Amniotic epithelial cell (primary cell): ENCODE data around the gene FBXO21.

Experiments used
- DNase-seq: peaks from one replicate; pipeline ENCODE4 v3.0.0-alpha.2; 2010; ENCODE audit warnings: low read depth

Gene FBXO21

DNA sequence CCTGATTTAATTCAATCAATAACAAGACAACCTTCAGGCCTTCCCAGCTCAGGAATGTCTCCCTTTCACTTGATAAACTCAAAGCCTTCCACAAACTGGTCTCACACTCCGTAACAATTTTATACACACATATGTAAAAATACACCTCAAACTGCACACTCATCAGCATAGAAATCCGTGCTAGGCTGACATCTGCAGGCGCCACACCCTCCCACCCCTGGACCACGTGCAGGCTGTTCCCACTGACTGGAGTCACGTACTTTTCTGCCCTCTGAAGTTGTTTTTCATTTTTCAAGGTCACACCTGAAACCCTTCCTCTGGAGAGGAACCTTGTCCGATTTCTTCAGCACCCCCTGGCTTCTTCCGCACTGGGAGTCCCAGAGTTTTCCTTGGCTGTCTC is 27.6 kb downstream of the FBXO21 start:
- no peak for DNase-seq

DNA sequence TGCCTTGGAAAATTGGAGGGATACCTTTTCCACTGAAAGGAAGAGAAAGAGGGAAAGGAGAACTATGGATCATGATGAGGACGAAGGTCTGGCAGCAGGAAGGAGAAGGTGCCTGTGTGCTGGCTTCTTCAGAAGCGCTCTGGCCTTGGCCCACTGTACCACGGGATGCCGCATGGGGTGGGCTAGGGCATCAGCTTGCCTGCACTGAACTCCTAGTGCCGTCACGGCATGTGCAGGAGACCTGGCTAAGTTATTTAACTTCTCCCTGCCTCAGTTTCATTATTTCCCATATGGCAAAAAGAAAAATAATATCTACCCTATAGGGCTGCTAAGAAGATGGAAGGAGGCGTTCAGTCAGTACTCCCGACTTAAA is 28.1 kb downstream of the FBXO21 start:
- DNase-seq: no peak

DNA sequence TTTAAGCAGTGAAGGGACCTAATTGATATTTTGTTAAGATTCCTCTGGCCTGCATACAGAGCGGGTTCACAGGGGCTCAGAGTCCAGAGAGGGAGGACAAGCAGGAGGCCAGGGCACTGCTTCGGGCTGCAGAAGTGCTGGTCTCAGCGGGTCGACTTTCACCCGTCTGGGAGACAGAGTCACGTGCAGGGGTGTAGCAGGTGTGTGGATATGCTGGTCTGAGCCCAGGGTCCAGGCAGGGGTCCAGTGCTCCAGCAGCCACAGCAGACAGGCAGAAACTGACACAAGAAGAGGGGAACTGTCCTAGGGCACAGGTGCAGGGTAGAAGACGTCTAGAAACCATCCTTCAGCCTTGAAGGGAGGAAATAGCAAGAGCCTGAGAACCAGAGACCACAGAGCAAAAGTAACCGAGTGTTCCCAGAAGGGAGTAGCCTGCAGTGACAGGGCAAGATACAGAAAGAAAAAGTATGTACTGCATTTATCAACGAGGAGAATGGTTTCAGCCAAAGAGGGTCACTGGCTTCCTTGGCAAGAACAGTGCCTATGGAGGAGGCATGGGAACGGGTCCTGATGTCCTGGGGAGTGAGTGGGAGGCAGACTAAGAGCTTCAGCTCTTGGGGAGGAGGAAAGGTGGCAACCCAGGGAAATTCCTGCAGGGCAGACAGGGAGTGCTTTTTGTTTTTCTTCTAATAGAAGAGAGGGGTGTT is 28.7 kb downstream of the FBXO21 start:
- DNase-seq: peak; percentile 62

DNA sequence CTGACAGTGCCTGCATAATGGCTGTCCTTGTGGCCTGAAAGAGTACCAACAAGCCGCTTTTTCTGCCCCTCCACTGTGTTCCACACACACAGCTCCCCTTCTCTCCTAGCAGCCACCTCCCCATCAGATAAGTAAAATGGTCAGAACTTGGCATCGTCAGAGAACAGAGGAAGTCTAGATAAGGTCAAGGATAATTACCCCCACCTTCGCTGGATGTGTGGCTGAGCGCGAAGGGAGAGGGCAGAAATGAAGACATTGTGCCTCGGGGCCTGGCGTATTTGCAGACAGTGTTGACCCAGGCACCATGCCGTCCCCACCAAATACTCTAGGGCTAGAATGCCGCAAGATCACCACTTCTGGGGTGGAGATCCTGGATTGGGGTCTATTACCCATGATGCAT is 30.6 kb downstream of the FBXO21 start:
- no peak for DNase-seq

DNA sequence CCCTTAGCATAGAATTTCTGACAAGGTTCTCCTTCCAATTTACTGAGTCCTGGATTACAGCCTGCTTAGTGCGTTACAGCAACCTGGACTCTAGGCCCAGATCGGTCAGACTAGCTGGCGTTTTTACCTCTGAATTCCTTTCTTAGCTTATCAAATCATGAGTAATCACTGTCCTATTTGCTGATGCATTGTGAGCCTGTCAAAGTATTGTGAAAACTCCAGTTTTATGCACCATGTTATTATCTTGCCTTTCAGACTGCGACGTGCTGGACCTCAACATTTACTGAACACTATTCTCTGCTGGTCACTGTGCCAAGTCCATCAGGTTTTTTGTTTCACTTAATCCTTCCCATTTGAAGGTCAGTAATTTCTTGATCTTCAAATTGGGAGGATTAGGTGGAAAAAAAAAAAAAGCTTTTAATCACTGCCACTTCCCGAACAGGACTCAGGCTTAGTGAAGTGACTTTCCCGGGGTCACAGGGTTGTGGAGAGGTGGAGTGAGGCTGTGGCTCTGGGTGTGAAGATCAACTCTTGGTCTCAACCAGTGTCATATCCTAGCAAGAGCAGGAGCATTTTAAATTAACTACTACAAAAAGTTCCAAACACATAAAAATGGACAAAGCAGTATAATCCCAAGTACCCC is 31.2 kb downstream of the FBXO21 start:
- peak; percentile 80 for DNase-seq

DNA sequence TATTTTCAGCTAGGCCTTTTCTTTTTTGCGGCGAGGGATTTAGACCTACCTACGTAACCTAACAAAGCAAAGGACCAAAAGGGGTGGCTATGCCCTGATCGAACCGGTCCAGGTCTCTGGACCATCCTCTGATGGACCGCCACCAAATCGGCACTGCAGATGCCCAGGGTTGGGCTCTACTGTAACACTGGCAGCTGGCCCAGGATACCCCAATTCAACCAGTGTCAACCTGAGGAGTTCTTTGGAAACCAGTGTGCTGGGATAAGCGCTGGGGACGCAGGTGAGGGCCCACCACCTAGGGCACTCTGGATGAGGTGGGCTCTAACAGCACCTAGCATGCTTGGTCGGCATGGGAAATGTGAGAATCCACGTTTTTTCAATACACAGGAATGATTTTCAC is 32.2 kb downstream of the FBXO21 start:
- DNase-seq: no peak

DNA sequence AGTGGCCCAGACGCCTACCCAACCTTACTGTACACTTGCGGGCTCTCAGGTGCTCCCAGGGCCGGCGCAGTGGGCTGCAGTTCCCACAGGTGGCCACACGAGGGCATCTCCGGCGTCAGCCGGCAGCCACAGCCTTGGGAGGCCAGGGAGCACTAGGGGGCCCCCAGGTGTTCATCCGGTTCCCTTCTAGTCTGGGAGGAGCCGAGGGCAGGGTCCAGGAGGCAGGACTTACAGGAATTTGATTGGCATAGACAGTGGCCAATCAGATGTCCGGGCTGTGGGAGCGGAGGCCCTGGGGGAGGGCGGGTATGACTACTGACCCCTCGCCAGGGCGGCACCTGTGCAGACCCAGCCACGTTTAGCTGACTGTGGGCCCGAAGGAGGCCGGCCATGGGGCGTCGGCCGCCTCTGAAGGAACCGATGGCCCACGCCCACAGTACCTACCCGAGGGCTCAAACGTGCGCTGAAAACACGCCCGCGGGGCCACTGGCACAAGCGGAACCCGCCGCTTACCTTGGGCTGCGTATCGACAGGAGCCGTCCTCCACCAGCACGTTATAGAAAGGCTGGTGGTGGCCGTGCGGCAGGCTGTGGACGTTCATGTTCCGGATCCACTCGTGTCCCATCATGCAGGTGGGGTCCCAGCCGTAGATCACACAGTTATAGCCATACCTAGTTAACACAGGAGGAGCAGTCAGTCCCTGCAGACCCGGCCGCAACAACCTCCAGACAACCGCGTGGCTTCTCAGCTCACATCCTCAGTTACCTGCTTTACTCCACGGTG is 34.8 kb downstream of the FBXO21 start:
- peak; percentile 52 for DNase-seq

DNA sequence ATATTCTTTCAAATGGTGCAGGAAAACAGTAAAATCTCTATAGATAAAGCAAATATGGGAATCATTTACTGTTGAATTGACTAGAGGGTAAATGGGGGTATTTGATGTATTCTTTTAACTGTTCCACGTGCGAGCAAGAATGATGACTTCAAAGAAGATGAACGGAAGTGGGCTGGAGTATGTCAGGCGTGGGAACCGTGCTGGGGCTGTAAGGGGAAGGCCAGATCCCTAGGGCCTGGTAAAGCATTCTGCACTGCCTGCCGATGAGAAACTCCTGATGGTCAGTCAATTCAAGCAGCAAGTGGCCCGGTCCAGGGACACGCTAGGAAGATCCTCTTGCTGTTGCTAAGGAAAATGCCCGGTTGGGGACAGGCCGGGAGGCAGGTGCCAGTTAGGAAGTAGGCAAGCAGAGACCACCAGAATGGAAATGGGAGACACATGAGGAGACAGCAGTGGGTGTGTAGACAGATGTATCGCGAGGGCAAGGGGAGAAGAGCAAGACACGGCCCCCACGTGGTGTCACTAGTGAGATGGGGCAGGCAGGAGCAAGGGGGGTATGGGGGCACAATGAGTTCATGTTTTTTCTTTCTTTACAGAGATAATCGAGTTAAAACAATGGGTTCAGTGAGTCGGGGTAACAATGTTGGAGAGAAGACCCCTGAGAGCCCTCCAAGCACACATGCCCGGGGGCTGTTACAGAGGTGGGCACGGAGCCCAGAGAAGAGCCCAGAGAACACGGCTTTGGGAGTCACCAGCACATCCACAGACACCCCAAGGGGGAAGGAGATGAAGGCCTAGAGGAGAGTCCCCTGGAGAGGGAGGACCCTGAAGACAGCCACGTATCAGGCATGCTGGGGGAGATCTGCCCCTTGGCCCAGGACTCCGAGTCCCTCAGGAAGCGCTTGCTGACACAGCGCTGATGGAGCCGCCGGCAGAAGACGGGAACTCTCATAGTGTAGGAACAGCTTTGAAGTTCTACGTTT is 37.2 kb downstream of the FBXO21 start:
- DNase-seq: no peak

DNA sequence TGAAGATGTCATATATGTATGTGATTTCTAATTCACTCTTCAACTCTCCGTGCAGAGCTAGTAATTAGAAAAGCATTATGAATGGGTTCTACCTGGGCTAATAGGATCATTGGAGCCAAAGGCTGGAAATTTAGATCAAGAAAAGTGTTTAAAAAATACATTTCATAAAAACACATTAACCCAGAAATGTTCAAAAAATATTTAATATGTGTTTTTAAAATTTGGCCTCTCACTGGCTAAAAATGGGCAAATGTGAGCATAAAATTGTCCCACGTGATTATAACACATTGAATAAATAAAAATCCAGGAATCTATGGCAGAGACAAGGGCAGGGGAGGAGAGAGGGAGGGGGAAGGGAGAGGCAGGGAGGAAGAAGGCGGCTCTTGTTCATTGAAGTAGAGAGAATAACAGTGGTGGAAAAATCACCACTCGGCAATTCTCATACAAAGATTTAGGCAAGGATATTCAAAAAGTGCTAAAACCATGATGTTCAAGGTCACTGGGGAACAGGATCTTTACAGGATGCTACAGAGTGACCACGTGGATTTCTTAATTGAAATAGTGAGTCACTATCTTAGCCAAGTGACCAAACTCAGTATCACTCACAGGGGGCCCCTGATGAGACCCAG is 38.8 kb downstream of the FBXO21 start:
- no peak for DNase-seq

DNA sequence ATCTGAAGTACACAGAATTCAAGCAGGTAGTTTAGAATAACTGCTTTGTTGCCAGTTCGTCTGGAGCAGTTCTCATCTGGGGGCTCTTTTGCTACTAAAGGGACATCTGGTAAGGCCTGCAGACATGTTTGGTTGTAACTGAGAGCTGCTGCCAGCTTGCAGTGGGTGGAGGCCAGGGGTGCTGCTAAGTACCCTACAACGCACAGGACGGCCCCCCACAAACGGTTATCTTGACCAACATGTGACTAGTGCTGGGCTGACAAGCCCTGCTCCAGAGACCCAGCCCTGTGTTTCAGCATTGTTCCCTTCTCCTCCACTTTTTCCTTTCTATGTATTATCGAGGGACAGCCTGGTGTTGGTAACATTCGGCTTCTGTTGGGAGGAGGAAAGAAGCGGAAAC is 40.8 kb downstream of the FBXO21 start:
- DNase-seq: no peak

DNA sequence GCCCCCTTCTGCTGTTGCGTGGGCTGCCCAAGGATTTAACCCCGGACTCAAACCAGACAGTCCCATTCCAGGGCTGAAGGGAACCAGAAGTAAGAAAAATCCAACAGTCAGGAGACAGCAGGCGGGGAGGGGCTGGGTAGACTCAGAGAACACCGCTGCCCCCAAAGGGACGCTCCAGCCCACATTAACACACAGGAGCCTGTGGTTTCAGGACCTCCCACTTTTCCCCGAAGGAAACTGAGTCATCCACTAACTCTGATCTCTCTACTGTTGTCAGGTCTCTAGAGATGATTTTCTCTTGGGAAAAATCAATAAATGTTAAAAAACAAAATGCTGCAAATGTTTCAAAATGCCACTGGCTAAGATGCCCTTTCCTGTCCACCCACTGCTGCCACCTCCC is 41.6 kb downstream of the FBXO21 start:
- DNase-seq: no peak

DNA sequence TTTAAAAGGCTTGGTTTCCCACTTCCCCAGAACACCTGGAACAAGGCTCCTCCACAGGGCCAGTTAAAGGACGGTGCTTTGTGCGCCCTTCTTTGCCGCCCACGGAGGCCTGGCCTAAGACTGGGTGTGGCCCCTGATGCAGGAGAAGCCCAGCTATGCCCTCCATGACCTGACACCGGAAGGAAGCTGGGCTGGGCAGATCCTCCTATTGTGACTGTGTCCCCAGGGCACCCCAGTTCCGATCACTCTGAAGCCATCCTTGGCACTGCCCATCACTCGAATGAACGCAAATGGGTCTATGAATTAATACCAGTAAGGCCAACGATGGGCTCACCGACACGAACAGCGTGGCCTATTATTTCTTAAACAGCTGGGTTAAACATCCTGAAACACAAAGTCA is 42.6 kb downstream of the FBXO21 start:
- DNase-seq: no peak

DNA sequence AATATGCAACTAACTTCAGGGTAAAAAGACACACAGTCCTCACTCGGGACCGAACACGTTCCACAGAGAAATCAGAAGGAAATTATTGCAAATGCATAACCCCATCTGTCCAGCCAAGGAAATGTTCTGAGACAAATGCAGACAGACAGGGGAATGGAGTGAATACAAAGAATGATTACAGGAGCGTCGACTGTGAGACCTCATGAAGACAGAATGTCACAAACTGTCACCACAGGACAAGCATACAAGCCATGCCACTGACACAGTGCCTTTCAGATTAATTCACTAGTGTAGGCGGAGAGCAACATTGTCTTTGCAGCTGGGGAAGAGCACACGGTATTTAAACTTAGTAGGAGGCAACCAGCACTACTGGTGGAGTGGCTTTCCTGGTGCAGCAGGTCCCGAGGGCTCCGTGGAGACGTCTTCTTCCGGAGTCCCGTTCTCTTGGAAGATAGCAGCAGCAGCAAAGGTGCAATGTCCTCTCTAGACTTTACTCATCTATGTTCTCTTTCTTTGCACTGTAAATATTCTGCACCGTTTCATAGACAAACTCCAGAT is 44.6 kb downstream of the FBXO21 start:
- DNase-seq: no peak

DNA sequence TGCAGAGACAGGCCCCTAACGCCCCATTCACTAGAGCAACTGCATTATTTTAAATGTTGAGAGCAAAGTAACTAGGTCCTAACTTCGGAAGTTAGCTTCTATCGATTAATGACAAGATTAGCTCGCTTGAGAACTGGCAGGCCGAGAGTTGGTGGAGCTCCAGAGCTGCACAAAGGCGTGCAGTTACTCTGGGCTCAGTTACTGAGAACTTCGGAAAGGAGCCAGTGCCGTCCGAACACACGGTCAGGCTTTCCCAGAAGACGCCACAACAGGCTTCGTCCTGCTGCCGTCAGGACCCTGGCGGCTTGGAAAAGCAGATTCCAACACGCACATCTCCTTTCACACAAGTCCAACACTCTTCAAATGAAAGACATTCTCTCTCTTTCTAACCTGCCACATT is 45.7 kb downstream of the FBXO21 start:
- DNase-seq: no peak

DNA sequence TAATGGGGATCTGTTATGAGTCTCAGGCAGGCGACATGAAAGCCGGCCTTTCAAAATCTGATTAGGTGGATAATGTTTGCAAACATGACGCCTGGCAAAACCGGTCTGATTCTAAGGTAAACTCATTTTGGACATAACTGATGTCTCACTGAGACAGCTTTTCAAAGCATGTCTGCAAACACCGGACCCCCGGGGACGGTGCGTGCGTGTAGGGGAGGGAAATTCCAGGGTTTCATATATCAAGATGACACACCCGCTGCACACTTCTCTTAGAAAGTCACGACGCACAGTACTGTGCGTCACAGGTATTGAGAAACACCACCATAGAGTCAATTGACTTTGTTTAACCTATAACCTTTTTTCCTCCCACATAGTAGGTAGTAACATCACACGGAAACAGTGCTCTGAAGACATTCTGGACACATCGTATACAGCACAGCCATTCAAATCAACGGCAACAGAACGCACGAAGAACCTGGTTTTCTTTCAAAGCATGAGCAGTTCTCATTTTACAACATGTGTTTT is 47.2 kb downstream of the FBXO21 start:
- DNase-seq: peak; percentile 80

DNA sequence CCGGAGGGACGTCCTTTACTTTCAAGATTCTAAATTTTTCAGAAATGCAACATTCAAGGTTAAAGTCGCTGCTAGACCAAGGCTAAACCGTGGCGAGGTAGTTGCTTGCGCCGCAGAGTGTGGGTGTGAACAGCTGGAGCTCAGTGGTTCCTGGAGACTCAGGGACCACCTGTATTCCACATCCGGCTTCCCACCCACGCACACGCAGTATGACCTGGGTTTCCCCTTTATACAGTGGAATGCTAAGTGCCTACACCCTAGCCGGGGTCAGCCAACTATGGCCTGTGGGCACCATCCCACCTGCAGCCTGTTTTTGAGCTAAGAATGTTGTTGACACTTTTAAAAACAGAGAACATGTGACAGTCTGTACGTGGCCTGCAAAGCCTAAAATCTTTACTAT is 48.2 kb downstream of the FBXO21 start:
- DNase-seq: no peak

DNA sequence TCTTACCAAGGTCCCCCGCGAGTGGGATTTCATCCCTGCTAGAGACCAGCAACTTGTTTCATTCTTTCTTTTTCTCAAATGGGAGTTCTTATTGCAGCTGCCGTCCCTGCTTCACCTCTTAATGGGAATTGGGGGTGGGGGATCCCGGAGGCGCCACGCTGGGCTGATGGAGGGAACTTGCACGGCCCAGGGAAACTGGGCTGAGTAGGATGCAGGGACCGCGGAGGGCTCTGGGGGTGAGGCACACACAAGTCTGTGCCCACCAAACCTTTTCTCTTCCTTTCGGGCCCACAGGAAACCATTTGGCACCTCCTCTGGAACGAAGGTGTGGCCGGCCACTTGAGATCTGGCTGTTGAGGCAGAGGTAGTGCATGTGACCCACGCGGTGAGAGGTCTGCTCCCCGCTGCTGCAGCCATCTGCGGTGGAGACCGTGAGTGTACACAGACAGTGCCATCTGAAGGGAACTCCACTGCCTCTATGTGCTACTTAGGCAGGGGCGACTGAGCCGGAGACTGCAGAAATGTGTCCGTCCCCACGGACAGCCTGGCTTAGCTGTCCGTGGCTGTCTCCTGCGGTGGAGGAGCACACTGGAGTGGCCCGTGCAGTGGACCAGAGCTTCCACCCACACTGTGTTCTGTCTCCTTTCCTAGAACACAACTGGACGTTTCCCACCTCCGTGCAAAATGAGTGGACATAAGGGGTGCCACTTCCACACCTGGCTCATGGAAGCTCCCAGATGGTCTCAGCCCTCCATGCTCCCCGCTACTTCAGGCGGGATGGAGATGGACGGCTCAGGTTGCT is 49.0 kb downstream of the FBXO21 start:
- no peak for DNase-seq

DNA sequence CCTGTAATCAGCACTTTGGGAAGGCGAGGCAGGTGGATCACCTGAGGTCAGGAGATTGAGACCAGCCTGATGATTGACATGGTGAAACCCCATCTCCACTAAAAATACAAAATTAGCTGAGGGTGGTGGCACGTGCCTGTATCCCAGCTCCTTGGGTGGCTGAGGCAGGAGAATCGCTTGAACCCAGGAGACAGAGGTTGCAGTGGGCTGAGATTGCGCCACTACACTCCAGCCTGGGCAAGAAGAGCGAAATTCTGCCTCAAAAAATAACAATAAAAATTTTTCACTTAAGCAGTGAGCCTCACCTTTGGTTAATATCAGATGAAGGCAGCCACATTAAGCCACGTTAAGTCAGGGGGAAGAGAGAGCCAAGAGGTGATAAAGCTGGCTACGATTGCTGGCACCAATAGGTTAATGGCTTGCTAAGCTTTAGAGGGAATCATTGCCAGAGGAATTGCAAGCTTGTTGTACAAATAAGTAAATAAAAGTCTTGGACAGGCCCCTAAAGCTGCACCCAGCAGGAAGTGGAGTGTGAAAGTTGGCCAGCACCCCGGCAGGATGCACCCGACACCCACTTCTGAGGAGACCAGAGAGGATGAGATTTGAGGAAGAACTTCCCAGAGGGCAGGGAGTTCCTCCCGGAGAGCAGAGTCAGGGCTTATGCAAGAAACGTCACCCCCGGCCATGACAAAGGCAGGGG is 49.7 kb downstream of the FBXO21 start:
- no peak for DNase-seq

DNA sequence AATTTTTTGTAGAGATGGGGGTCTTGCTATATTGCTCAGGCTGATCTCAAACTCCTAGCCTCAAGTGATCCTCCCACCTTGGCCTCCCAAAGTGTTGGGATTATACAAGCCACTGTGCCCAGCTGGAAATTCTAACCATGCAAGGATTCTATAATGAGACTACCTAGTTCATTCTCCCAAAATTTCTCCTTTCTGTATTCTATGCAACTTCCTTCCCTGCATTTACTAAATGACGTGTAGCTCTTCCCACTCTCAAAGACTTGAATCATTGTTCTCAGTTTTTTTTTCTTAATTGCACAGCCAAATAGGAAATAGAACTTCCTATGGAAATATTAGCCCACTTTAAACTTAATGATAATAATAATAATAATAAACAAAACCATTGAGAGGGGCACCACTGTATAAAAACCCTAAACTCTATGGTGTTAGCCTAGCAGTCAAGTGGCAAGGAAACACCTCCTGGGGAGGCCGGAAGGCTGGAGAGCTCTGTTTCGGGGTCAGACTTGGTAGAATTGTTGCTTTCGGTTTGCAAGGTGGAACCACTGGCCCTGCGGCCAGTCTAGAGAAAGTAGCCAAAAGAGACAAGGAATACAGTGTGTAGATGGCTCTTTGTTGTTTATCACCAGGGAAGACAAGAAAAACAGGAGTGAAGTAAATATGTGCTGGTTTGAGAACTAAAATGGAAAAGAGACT is 51.1 kb downstream of the FBXO21 start:
- no peak for DNase-seq
